ENCODE measurements around the gene ZNF232.
A peak's percentile ranks its signal among the peaks of the same experiment; 100 is the strongest.
"Not testable (repeated sequence)": the region's sequence is repeated elsewhere in the genome, so short reads cannot be mapped to it uniquely, and the experiment has no call there.

ZNF232 gene

DNA sequence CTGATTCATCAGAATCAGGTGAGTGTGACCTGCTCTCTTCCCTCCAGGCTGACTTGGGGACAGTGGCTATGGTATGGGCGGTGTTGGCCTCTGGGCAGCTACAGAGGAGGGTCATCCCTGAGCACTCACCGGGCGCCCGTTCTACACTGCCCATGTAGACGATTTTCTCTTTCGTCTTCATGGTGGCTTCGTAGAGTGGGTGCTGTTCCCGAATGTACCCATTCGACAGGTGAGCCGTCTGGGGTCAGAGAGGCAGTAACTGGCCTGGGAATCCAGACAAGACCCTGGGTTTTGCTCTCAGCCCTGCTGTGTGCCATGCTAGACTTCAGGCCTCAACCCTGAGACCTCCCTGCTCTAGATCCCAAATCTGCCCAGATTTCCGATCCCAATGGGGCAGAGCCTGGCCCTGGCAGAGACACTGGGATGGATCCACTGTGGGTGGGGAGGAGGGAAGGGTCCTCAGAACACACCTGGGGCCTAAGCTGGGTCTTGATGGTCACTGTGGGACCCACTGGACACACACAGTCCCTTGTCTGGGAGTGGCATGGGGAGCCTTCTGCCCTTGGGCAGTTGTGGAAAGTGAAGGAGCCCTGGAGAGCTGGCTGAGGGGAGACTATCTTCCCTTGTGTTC is 17.3 kb upstream of the ZNF232 start:
- no peak for DNase-seq

DNA sequence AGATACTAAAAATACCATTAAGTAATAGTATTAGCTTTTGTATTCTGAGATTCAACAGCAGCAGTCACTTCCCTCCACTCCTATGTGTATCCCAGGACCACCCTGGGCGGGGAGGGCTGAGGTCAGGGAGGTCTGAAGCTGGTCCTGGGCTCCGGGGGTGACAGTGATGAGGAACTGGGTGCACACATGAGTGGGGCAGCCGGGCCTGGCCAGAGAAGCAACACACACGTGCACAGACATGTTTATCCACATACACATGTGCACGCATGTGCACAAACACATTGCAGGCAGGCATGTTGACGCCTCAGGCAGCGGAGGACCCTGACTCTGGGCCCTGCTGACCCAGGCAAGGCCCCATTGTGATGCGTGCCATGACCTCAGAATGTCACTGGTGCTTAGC is 16.7 kb upstream of the ZNF232 start:
- not testable (repeated sequence) for DNase-seq

DNA sequence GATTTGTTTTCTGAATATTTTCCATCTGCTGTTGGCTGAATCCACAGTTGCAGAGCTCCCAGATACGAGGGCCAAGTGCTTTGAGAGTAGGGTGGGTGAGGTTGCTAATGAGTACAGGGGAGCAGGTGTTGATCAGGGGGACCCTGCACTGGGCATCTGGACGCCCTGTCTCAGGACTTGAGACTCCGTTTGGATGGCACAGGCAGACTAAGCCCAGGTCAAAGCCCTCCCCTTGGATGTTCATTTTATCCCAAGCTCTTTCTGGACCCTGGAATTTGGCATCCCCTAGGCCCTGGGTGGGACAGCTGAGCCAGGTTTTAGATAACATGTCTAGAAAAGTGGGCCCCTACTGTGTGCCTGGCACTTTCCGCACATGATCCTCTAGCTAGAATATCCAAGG is 16.2 kb upstream of the ZNF232 start:
- DNase-seq, result no peak

DNA sequence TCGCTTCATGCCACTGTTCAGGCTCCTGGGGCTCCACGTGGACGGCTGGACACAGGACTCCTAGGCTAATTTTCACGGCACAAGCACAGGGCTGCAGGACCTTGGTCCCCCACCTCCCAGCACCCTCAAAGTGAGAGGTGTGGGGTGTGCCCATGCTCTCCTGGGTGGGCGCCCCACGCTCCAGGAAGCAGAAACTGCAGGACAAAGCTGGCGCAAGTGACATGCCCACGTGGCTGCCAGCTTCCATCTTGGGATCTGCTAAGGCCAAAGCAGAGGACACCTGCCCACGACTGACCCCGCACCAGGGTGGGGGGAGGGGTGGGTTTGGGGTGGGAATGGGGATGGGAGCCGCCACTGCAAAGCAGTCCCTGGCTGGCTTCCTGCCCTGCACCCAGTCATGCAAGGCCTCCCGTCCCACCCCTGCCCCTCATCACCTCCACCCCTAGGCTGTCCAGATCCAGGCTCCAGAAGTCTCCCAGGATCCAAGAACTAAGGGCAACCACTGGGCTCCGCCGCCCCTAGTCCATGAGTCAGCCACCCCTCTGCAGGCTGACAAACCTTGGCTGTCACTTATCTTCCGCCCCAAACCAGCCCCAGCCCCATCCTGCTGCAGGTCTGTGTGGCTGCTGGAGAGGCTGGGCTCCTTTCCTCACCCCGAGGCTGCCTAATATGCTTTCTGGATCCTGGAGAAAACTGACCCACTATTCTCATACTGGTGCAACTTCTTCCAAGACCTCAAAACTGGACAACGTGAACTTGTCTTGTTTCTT is 15.2 kb upstream of the ZNF232 start:
- DNase-seq, result no peak

DNA sequence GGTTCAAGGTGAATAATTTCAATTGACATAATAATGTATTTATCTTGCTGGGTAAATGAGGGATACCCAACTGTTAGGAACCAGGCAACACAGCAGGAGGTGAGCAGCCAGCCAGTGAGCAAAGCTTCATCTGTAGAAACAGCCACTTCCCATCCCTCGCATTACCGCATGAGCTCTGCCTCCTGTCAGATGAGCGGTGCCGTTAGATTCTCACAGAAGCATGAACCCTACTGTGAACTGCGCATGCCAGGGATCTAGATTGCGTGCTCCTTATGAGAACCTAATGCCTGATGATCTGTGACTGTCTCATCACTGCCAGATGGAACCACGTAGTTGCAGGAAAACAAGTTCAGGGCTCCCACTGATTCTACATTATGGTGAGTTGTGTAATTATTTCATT is 13.2 kb upstream of the ZNF232 start:
- DNase-seq, result not testable (repeated sequence)

DNA sequence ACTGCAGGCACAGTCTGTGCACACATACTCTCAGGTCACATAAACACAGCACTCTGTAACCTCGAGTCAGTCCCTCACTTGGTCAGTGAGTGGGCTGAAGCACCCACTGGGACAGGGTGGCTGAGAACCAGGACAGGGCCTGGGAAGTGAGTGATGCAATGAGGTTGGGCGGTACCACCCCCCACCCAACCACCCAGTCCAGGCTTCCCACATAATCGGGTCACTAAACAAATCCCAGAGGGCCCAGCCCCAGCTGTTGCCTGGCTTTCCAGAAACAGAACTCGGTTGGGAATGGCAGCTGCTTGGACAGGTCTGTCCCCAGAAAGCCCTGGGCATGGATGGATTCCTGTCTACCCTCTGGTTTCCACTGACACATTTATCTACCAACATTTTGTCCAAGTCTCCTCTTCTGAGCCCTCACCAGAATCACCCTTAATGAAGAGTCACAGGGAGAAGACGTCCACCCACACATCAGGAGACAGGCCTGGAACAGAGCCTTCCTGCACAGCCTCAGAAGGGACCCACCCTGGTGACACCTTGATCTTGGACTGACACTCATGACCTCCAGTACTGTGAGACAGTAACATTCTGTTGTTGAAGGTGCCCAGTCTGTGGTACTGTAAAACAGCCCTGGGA is 12.6 kb upstream of the ZNF232 start:
- not testable (repeated sequence) for DNase-seq

DNA sequence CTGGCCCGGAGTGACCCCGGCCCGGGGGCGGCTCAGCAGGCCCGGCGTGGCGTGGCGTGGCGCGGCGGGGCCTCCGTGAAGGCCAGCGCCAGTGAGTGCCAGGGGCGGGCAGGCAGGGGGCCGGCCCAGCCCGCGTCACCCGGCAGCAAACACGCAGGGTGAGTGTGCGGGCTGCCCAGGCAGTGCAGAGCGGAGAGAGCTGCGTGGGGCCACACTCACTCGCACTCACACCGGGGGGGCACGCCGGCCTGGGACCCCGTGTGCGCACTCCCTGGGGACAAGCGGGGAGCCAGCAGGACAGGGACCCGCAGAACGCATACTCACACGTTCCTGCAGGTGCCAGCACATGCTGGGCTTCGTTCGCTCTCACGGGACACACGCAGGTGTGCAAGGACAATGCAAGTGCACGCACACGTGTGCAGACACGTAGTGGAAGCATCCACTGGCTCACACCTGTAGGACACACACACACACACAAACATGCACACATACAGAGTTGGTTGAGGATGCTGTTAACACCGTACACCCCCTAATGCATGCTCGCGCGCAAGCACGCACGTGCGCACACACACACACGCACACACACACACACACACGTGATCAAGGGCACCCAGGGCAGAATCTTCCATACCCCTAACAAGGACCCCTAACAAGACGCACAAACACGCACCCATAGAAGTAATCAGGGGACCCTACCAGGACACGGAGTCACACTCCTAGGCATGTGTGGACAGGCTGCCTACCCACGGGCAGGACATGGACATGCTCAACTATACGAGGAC is 11.9 kb upstream of the ZNF232 start:
- DNase-seq, result no peak

DNA sequence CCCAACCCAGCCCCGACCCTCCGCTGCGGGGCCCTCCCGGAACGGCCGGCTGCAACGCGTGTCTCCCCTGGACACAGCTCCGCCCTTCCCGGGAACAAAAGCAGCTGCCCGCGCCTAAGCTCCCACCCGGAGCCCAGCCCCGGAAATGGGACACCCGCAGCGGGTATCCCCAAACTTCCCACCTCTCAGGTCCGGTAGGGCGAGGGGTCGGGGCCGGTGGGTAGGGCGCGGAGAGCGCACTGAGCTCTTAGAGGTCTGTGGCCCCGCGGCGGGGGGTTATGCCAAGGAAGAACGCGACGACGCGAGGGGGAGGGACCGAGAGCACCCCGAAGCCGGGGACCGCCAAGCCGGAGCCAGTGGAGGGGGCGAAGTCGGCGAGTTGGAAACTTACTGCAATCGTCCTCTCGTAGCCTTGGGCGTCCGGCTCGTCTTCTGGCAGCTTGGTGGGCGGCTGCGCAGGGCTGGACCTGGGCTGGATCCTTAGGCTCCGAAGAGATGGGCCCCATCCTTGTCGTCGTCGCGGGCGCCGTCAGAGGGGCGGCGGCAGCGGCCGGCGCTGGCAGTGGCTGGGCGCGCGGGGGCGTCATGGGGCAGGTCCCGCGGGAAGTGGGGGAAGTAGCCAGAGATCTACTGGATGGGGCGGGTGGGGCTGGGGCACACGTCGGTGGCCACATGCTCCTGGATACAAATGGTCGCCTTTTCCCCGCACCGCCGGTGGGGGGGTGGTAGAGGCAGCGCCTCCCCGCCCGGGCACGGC is 11.1 kb upstream of the ZNF232 start:
- peak; percentile 1 for DNase-seq

DNA sequence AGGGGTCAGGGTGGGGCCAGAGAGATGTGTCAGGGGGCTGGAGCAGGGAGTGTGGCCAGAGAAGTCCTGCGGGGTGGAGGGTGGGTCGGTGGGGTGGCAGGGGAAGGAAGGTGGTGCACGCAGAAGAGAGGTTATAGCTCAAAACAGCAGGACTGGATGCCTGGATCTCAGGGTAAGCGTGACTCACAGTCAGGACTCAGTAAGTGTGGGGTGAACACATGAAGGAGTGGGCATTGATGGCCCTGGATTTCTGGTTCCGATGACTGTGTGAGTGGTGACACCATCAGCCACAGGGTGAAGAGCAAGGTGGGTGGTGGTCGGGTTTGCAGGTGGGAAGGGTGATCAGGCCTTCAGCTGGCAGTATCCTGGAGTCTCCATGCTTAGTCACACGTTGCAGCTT is 10.4 kb upstream of the ZNF232 start:
- not testable (repeated sequence) for DNase-seq

DNA sequence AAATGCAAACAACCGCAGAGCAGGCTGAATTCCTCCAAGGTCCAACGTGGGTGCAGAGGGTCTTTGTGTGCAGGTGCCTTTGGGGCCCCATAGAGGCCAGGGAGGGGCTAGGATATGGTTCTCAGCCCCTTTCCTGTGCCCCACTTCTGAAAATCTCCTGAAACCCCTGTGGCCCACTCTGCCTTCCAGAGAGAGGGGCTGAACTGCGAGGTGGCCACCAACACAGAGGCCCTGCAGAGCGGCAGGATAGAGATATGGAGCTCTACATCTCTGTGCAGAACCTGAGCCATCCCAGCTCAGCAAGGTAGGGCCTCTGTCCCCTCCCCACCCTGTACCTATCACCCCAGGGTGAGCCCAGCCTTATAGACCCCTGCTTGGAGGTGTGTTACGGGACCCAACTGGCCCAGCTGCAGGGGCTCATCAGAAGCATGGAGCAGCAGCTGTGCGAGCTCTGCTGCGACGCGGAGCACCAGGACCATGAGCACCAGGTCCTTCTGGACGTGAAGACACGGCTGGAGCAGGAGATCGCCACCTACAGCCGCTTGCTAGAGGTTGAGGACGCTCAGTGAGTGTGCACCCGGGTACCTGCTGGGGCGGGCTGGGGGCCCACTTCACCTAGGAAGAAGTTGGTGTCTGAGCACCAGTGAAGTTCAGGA is 9.6 kb upstream of the ZNF232 start:
- DNase-seq, result no peak

DNA sequence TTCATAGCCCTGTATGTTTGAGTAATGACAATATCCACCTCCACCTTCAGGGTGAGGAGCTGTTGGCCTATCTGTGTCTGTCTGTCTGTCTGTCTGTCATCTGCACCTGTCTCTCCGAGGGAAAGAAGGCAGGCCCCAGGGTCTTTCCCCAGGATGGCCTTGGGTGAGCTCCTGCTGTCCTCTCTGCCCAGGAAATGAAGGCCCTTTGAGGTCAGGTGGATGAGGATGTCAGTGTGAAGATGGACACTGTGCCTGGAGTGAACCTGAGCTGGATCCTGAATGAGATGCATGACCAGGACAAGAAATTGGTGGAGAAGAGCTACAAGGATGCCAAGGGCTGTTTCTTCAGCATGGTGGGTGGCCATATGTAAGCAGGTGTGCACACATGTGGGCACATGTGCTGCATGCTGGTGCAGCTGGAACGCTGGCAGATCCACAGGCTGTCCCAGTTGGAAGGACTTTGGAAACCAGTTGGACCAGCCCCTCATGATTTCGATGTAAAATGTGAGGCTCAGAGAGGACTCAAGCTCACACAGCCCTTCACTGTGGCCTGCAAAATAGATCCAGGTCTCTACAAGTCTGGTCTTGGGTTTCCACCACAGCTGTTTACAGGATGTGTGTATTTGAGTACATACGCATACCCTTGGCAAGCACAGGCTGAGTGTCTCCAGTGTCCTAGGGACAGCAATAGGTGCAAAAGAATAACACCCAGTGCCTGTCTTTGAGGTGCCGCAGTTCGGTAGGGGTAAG is 8.9 kb upstream of the ZNF232 start:
- not testable (repeated sequence) for DNase-seq

DNA sequence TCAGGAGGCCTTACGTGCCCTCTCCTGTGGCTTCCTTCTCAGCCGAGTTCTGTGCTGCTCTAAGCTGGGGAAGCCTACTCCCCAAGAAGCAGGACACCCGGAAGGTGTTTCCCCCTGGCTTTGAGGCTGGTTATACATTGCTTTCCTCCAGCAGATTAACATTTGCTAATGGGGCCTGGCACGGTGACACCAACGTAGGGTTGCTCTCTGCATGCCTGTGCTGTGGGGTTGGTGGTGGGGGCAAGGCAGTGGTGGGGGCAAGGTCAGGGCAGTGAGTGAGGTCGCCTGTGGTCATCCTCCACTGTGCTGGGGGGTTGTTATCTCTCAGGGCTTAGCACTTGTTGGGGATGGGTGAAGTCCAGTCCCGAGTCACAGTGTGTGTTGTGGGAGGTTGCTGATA is 8.4 kb upstream of the ZNF232 start:
- no peak for DNase-seq

DNA sequence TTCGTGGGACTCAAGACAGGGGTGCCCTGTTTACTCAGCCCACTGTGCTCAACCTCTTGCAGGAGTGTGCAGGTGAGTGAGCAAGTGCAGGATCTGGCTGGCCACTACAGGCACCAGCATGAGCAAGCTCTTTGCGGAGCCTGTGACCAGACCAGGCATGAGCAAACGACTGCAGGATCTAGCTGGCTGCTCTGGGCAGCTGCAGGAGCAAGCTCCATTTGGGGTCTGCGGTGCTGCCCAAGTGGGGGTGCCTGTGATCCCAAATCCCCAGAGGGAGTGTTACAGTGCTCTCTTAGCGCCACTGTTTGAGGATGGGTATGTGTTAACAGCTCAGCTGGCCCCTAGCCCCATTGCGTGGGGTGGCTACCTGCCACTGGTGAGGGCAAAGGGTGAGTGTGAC is 6.5 kb upstream of the ZNF232 start:
- DNase-seq, result no peak

DNA sequence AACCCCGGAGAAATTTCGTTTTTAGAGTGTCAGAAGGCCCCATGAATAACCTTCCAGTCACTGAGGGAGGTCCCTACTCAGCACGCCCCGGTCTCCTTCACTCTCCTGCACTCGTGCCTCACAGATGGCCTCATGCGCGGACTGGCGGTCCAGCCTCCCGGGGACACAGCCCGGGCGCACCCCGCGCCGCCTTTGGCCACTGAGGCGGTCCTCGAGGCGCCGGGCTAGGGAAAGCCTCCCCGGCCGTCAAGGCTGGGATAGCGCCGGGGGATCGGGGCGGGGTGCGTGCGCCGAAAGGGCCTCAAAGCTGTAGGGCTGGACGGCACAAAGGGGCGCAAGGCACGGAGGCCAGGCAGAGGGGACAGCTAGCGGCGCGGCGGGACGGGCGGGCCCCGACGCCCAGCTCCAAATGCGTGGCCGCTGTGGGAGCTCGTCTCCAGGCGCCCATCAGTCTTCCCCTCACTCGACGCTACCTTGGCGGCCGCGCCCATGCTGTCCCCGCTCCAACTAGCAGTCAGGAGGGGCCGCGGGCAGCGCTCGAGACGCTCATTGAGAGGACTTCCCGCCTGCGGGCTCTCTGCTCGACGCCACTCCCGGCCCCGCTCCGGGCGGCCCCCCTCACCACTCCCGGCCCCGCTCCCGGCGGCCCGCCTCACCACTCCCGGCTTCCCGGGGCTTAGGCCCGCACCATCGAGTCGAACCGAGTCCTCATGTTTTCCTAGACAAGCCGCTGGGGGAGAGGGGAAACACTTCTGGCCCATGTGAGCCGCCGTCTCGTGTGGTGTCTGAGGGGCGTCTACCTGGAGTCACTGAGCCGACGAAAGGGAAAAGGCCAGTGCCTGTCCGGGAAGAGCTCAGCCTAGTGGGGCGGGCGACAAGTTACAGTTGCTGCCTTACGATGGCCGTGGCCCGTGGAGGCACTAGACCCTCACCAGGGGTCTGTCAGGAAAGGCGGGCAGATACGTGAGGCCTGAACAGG is 4.3 kb upstream of the ZNF232 start, which contains the start of gene USP6:
Gene USP6, plus strand, starts transcription at position 360 of the 979 bp plus-strand sequence. CDS start 14,336 bp downstream, outside the sequence.
- no peak for DNase-seq

DNA sequence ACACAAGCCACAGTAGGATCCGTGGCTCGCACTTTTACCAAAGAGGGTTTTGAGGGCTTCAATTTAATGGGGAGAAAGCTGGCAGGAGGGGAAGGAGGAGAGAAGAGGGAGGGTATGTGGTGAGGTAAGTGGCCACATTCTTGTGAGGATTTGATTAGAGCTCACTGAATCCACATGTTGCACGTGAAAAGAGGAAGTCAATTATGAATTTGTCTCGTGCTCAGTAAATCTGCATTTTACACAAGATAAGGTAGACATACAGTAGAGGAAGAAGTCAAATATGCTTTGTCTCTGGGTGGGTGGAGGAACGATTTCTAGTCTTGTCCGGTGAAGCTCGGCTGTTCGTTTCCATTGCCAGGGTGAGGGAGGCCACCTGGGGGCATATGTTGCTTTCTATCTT is 862 bp downstream of the ZNF232 start:
- no peak for DNase-seq

DNA sequence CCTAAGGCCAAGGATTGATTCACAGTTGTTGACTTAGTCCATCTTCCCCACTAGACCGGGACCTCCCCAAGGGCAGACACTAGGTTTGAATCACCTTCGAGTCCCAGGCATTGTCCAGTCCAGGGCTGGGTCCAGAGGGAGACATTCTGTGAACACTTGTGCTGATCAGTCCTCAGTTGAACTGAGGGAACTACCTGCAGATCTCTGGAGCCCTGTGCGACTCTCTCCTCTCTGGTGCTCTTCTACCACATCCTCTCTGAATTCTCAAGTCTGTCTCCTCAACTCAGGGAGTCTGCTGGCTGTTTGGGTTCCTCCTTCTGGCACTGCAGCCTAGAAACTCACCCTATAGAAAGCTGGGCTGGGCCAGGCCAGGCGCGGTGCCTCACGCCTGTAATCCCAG is 10.8 kb downstream of the ZNF232 start:
- no peak for DNase-seq

DNA sequence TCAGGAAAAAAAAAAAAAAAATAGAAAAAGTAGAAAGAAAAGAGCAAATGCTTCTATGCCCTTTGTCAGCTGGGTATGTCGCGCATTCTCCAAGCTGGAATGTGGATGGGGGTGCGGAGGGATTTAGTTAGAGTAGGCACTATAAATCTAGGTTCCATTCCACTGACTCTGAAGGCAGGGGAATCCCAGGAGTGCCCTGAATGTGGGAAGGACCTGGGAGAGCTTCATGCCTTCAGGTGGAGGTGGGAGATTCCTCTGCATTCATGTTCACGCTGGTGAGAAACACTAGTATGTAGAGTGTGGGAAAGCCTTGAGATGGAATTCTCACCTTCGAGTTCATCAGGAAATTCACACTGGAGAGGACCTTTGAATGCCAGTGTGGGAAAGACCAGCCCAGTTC is 12.4 kb downstream of the ZNF232 start:
- no peak for DNase-seq

DNA sequence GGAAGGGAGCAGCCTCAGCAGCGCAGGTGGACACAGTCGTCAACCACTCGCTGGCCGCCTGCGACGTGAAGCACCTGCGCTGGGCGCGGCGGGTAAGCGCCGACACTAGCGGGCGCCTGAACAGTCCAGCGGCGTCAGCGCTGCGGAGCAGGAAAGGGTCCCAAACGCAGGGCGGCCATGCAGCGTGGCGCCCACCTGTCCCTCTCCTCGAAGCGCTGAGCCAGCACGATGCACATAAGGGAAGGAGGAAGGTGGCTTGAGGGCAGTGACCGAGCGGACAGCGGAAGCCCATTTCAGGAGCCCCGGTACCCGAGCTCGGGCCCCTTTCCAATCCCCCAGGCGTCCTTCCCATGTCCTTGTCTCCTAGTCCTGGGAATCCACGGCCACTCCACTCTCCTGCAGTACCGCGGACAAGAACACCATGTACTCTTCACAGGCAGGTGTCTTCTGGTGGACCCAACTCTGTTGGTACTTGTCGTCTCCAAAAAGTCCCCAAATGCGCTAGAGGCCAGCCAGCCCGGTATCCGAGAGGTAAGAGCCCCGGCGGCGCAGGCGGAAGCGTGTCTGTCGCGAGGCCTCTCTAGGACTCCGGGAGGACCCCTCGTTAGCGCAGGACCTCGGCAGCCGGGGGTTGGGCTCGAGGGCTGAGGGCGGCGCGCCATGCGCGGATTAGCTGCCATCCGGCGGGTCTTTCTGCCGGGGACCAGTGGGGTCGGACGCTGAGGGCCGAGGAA is 14.4 kb downstream of the ZNF232 start:
- peak; percentile 55 for DNase-seq

DNA sequence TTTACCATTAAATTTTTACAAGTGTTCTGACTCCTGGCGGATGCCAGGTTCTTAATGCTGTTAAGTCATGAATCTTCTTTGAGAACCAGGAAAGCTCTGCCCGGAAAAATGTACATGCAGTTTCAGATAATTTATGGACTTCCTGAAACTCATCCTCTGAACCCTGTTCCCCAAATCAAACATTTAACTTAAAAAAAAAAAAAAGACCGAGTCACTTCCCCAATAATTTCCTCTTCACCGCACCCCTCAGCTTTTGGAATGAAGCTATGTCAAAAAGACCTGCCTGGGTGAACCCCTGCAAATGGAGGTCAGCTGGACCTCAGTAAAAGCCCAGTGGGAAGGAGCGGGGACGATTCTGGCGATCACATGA is 15.0 kb downstream of the ZNF232 start:
- no peak for DNase-seq
